Right lobe of liver (tissue), 4 donors: ENCODE results near the gene KDM1A.

ENCODE experiments used
- CTCF ChIP-seq, 4 donors: fragments of 200-600 bp in 3 of 4; fragments of 450-650 bp in 1 of 4; IDR thresholded peaks; one replicate each; pipeline versions ENCODE4 v1.5.1 to v1.8.0; 2016 to 2022; ENCODE audit warnings: antibody characterized with exemption in 4 of 4, mild to moderate bottlenecking in 2 of 4
- POLR2A ChIP-seq: fragments of 450-650 bp; IDR thresholded peaks from one replicate; pipeline ENCODE4 v1.6.1; 2017; ENCODE audit warnings: antibody characterized with exemption, mild to moderate bottlenecking
- donor health status: DM: no; HTN: no; CAD: no.
- donor health status: DM: no; HTN: no; CAD: no.
- donor health status: DM: no; HTN: yes; CAD: no.

- TF ChIP-seq CTCF (IDR thresholded peaks at IDR 0.05) (no peak), POLR2A (no peak)
These were observed 43.2 kb upstream of the KDM1A start for GRCh38 chr1:22976127-22976460.
